Transverse colon (tissue), 4 donors: ENCODE data around the gene PPARA. TPM values are rescaled to one million over a fixed set of nuclear protein-coding genes. Genes with fewer than 3 reads are reported as not detected.

Experiments
- DNase-seq: peaks from one replicate; pipeline ENCODE4 v3.0.0-alpha.2; 2019
- H3K27ac ChIP-seq, 4 donors: fragments of 200-600 bp; sonication (generic); 2 replicates each; pipeline ENCODE4 v1.5.1; 2016 to 2018; ENCODE audit warnings: inconsistent platforms in 4 of 4
- H3K27me3 ChIP-seq: fragments of 200-600 bp; sonication (generic); 2 replicates; pipeline ENCODE4 v1.5.1; 2017; ENCODE audit warnings: inconsistent platforms
- H3K36me3 ChIP-seq, 4 donors: fragments of 200-600 bp; sonication (generic); 2 replicates each; pipeline ENCODE4 v1.5.1; 2017 to 2019; ENCODE audit warnings: inconsistent platforms in 4 of 4
- H3K4me1 ChIP-seq, 4 donors: fragments of 200-600 bp; sonication (generic); 2 replicates each; pipeline ENCODE4 v1.5.1; 2017 to 2020; ENCODE audit warnings: inconsistent platforms in 4 of 4
- H3K4me3 ChIP-seq, 4 donors: fragments of 200-600 bp; sonication (generic); 1 replicate in 1 of 4; 2 replicates in 3 of 4; pipeline versions ENCODE4 v1.5.1 to v1.6.1; 2017 to 2019; ENCODE audit warnings: inconsistent platforms in 4 of 4
- H3K9me3 ChIP-seq, 2 donors: fragments of 200-600 bp; sonication (generic); 2 replicates each; pipeline ENCODE4 v1.5.1; 2017 to 2019; ENCODE audit warnings: inconsistent platforms in 2 of 2
- EP300 ChIP-seq: sonication (generic); formaldehyde crosslinking; IDR thresholded peaks from one replicate; pipeline ENCODE4 v1.6.1; 2017; ENCODE audit warnings: antibody characterized with exemption, low read depth
- POLR2A ChIP-seq: fragments of 450-650 bp; IDR thresholded peaks from one replicate; pipeline ENCODE4 v1.6.1; 2016; ENCODE audit warnings: antibody characterized with exemption, mild to moderate bottlenecking, moderate library complexity
- POLR2AphosphoS5 ChIP-seq, 3 donors: sonication (generic); formaldehyde crosslinking; IDR thresholded peaks; one replicate each; pipeline ENCODE4 v1.6.1; 2016; ENCODE audit warnings: antibody characterized with exemption in 3 of 3
- WGBS, 2 donors: methylation state at CpG; one replicate each; pipeline ENCODE4 v1.1.5; 2018; ENCODE audit warnings: low coverage in 1 of 2; 5-methylcytosine and 5-hydroxymethylcytosine counted together
- in situ Hi-C, 4 donors: fragments of 200-750 bp; cut with MboI; loops; one replicate each; pipeline versions ENCODE4 v1.15.0 to v1.15.1; 2017; ENCODE audit warnings: low sequenced_read_pairs in 3 of 4, low pct_ligation_motif_present in 1 of 4, low pct_unique_long_range_greater_than_20kb in 1 of 4
- intact Hi-C: fragments of 100-400 bp; cut with DNase I; formaldehyde crosslinking; loops from one replicate; pipeline ENCODE4 v1.15.1; 2023; ENCODE audit warnings: low total_unique reads
- total RNA-seq, 4 donors: library from RNA; depleted of rRNA; stranded (reverse); fragments of >200 nt; gene quantifications; one replicate each; pipeline ENCODE4 v1.1.0, GENCODE V29; 2016
- TF ChIP-seq, protein P1 (sequence below), 5 experiments: fragments of 200-600 bp in 3 of 5; fragments of 450-650 bp in 2 of 5; sonication (generic) in 3 of 5; IDR thresholded peaks; 1 replicate in 2 of 5; 2 replicates in 3 of 5; pipeline ENCODE4 v1.5.1; 2016 to 2017; ENCODE audit warnings: antibody characterized with exemption in 5 of 5, inconsistent platforms in 3 of 5, mild to moderate bottlenecking in 2 of 5, moderate library complexity in 1 of 5

The PPARA gene
- total RNA-seq, 4 donors from 2014 or later = 52.0 to 88.1 (median 74.7) TPM

DNA sequence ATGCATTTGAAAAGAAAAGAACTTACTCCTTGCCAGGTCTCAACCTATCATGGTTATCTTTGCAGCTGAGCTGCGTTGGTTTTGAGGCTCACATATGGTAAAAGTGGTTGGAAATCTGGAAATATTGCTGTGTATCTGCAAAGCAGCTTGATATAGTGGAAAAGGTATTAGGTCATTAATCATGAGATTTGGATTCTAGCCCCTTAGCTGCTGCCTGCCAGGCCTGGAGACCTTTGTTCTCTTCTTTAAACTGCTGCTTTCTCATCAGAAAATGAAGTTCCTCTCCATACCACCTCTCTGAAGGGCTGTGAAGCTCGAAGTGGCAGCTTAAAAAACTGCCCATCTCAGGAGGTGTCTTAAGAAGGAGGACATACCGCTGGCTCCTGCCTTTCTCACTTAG is 5.7 kb downstream of the PPARA start:
- Histone ChIP-seq H3K27me3 (no peaks in the 10 kb centered on the region), H3K27ac (no peak overlapping the region), H3K4me1 (peaks cover 5 to 34% (median 14%) of the 10 kb centered on the region in 4 donors), H3K9me3 (no peaks in the 10 kb centered on the region), H3K36me3 (peaks cover 0 to 8% (median 2%) of the 10 kb centered on the region in 4 donors), H3K4me3 (no peak overlapping the region)
- intact Hi-C loops = no loop called here
- TF ChIP-seq EP300 = no peak
- no peak for TF ChIP-seq POLR2AphosphoS5 (IDR thresholded peaks at IDR 0.05)
- TF ChIP-seq POLR2A = no peak
- TF ChIP-seq, protein P1, sequence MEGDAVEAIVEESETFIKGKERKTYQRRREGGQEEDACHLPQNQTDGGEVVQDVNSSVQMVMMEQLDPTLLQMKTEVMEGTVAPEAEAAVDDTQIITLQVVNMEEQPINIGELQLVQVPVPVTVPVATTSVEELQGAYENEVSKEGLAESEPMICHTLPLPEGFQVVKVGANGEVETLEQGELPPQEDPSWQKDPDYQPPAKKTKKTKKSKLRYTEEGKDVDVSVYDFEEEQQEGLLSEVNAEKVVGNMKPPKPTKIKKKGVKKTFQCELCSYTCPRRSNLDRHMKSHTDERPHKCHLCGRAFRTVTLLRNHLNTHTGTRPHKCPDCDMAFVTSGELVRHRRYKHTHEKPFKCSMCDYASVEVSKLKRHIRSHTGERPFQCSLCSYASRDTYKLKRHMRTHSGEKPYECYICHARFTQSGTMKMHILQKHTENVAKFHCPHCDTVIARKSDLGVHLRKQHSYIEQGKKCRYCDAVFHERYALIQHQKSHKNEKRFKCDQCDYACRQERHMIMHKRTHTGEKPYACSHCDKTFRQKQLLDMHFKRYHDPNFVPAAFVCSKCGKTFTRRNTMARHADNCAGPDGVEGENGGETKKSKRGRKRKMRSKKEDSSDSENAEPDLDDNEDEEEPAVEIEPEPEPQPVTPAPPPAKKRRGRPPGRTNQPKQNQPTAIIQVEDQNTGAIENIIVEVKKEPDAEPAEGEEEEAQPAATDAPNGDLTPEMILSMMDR (IDR thresholded peaks at IDR 0.05) = no peak
- WGBS, 2 donors = 67 to 78% methylated on average over 1 to 3 of the region's 3 CpGs
- in situ Hi-C loops = no loop called here
- DNase-seq = no peak

DNA sequence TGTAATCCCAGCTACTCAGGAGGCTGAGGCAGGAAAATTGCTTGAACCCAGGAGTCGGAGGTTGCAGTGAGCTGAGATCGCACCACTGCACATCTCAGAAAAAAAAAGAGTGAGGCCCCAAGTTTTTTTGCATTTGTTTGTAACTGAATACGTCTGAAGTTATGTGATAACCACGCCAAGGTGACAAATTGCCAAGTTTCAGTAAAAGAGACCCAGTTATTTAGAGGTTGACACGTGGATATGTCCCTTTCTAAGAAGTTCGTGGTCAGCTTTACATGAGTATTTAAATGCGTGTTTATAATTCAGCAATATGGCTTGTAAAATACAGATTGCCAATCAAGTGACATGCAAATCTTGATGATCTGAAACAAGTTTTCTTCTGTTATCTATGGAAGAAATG is 8.0 kb downstream of the PPARA start:
- 80 to 84% methylated on average over 5 to 7 of the region's 7 CpGs for WGBS, 2 donors
- Histone ChIP-seq H3K27me3 (no peaks in the 10 kb centered on the region), H3K4me1 (peaks cover 0 to 24% (median 7%) of the 10 kb centered on the region in 4 donors), H3K27ac (no peak overlapping the region), H3K36me3 (peaks cover 0 to 8% (median 3%) of the 10 kb centered on the region in 4 donors), H3K9me3 (no peaks in the 10 kb centered on the region), H3K4me3 (no peak overlapping the region)
- TF ChIP-seq EP300 = no peak
- no peak for TF ChIP-seq POLR2A
- TF ChIP-seq POLR2AphosphoS5 (IDR thresholded peaks at IDR 0.05) = no peak
- TF ChIP-seq, protein P1 (IDR thresholded peaks at IDR 0.05) = no peak
- DNase-seq = no peak
- intact Hi-C loops (no loop called here), in situ Hi-C loops (no loop called here)

GRCh38 chr22:46159212-46159611 is 8.9 kb downstream of the PPARA start:
- TF ChIP-seq, protein P1 (IDR thresholded peaks at IDR 0.05) = no peak
- TF ChIP-seq EP300 (no peak), POLR2A (no peak), POLR2AphosphoS5 (IDR thresholded peaks at IDR 0.05) (no peak)
- WGBS, 2 donors = 93 to 97% methylated on average over 5 to 7 of the region's 7 CpGs
- Histone ChIP-seq H3K36me3 (peaks cover 0 to 8% (median 3%) of the 10 kb centered on the region in 4 donors), H3K27ac (no peak overlapping the region), H3K27me3 (no peaks in the 10 kb centered on the region), H3K9me3 (no peaks in the 10 kb centered on the region), H3K4me3 (no peak overlapping the region), H3K4me1 (peaks cover 0 to 15% (median 7%) of the 10 kb centered on the region in 4 donors)
- in situ Hi-C loops (no loop called here), intact Hi-C loops (no loop called here)
- no peak for DNase-seq

GRCh38 chr22:46159777-46160176 is 9.5 kb downstream of the PPARA start:
- H3K27ac ChIP-seq = no peak overlapping the region
- H3K36me3 ChIP-seq = peaks cover 0 to 8% (median 3%) of the 10 kb centered on the region in 4 donors
- peaks cover 0 to 11% (median 7%) of the 10 kb centered on the region in 4 donors for H3K4me1 ChIP-seq
- H3K4me3 ChIP-seq = no peak overlapping the region
- 93 to 97% methylated on average over 3 to 10 of the region's 10 CpGs for WGBS, 2 donors
- H3K27me3 ChIP-seq = no peaks in the 10 kb centered on the region
- in situ Hi-C loops = no loop called here
- H3K9me3 ChIP-seq = no peaks in the 10 kb centered on the region
- TF ChIP-seq POLR2A (no peak), POLR2AphosphoS5 (IDR thresholded peaks at IDR 0.05) (no peak)
- TF ChIP-seq, protein P1 (IDR thresholded peaks at IDR 0.05) = no peak
- intact Hi-C loops = loop anchor here (10.0 kb wide), 1 partner anchor 55 kb away; no protein-coding TSS in a partner anchor
- no peak for DNase-seq
